Activated naive CD4-positive, alpha-beta T cell treated with anti-CD3 and anti-CD28 coated beads, Interleukin-2, amount 50 U/mL, for 72 hours (primary cell): ENCODE data around the gene DGCR6. TPM values are rescaled to one million over a fixed set of nuclear protein-coding genes. Genes with fewer than 3 reads are reported as not detected.
"Not testable (repeated sequence)": the region's sequence is repeated elsewhere in the genome, so short reads cannot be mapped to it uniquely, and the experiment has no call there.

Source experiments
- ATAC-seq, 2 donors: fragments of 150-1000 bp; cut with Tn5 transposase; 2 replicates each; pipeline ENCODE4 v1.10.0; 2021; ENCODE audit warnings: mild to moderate bottlenecking in 2 of 2, moderate library complexity in 2 of 2
- DNase-seq, 2 donors: peaks; one replicate each; pipeline ENCODE4 v3.0.0; 2021 to 2022; ENCODE audit warnings: low spot score in 2 of 2
- H3K27ac Mint-ChIP-seq, 2 donors: one replicate each; pipeline ENCODE4 v1.8.0; 2022; ENCODE audit warnings: mild to moderate bottlenecking in 2 of 2, mixed read lengths in 2 of 2
- H3K36me3 Mint-ChIP-seq, 2 donors: one replicate each; pipeline ENCODE4 v1.8.0; 2022; ENCODE audit warnings: mixed read lengths in 2 of 2
- H3K9me3 Mint-ChIP-seq, 2 donors: one replicate each; pipeline ENCODE4 v1.8.0; 2022; ENCODE audit warnings: mixed read lengths in 2 of 2
- total RNA-seq, 2 donors: library from RNA; stranded (reverse); gene quantifications; one replicate each; pipeline ENCODE4 v1.2.3, GENCODE V29; 2022

Gene DGCR6
- total RNA-seq, 2 donors from 2014 or later = 1.1 to 1.5 TPM

DNA sequence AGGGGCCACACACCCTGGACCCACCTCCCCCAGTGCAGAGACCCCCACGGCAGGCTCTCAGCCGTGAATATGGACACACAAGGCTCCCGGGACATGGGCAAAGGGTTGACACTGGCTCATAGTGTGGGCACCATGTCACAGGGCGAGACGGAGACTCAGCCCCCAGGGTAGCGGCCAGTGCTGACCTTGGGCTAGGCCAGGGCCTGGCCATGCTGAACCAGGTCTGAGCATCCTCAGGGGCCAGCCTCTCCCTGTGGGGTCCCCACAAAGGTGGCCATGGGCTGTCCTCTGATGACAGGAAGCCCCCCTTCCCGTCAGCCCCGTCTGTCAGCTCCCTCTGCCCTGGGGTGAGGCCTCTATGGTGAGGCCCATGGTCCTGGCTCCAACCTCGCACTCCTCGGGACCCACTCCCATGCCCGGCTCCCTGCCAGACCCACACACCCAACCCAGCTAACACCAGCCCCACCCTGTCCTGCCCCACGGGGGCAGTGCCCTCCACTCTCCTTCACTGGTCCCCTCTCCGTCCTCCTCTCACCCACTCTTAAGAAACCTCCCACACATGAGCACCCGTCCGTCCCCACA, 49.0 kb downstream of the DGCR6 start:
- DNase-seq (peak in 1 of 2 donors; percentile 51), ATAC-seq (no peak)
- H3K36me3 Mint-ChIP-seq = no peaks in the 10 kb centered on the region
- H3K9me3 Mint-ChIP-seq = no peaks in the 10 kb centered on the region
- no peak overlapping the region for H3K27ac Mint-ChIP-seq

DNA sequence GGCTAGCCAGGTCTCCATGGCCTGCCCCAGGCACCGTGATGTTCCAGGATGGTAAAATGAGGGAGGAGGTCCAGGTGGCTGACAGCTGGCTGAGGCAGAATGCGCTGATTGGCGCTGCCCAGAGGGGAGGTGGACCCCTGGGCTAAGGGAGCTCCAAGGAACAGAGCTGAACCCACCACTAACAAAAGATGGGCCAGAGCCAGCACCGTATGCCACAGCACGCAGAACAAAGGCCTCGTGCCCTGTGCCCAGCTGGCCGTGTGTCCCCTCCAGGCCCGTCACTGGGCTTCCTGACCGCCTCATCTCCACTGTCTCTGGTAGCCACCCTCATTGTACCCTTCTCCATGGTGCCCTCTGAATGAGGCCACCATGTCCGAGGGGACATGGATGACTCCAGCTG, 49.6 kb downstream of the DGCR6 start:
- H3K36me3 Mint-ChIP-seq = no peaks in the 10 kb centered on the region

DNA sequence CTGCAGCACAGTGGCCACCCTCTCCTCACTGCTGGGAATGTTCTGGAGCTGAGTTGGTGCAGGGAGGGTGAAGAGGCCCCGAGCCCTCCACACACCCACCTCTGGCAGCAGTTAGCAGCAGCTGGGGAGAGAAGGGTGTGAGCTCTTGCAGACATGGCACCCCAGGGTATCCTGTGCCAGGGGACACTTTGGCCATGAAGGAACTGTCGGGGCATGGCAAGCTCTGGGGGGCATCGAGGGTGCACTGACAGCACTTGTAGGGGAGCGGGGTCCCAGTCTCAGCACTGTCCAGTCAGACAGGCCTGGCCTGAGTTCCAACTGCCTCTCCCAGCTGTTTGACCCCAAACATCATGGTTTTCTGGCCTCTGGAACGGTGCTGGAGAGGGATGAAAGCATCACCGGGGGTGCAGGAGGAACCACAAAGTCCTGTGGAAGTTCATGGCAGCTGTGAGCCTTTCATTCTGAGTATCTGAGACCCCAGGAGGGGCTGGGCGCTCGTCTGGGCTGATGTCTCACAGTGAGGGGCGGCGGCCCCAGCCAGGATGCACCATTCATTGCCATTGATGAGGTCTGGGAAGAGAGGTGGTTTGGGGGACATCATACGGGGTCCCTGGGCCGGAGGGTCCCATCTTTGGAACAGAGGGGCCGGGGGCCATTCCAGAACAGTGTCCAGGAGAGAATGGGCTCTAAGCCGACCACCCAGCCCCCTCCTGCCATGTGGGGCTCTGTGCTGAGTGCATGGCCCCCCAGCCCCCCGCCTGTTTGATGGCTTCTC, 50.2 kb downstream of the DGCR6 start:
- not testable (repeated sequence) for H3K36me3 Mint-ChIP-seq, ATAC-seq, H3K27ac Mint-ChIP-seq, H3K9me3 Mint-ChIP-seq
- DNase-seq = peak in 1 of 2 donors; percentile 50

More for the DNA sequence above, 49.6 kb downstream of the DGCR6 start:
- ATAC-seq (no peak), DNase-seq (peak in 1 of 2 donors; percentile 50)
- Mint-ChIP-seq H3K9me3 (no peaks in the 10 kb centered on the region), H3K27ac (no peak overlapping the region)

DNA sequence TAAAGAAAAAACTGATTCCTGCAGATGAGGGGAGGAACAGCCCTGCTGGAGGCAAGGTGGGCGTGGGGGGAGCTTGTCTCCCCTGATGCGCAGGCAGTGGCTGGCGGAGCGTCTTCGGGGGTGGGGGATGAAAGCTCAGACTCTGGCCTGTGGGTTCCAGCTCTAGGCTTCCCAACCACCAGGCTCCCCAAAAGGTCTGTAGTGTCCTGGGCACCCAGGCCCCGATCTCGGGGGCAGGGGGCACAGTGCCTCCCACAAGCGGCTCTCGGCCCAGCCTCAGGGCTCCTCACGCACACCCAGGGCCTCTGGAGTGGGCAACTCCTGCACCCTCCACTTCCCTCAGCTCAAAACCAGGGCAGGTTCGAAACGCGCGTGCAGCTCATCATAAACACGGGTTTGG, 50.8 kb downstream of the DGCR6 start:
- not testable (repeated sequence) for H3K36me3 Mint-ChIP-seq, H3K9me3 Mint-ChIP-seq, H3K27ac Mint-ChIP-seq, ATAC-seq
- DNase-seq = peak in 1 of 2 donors; percentile 26

DNA sequence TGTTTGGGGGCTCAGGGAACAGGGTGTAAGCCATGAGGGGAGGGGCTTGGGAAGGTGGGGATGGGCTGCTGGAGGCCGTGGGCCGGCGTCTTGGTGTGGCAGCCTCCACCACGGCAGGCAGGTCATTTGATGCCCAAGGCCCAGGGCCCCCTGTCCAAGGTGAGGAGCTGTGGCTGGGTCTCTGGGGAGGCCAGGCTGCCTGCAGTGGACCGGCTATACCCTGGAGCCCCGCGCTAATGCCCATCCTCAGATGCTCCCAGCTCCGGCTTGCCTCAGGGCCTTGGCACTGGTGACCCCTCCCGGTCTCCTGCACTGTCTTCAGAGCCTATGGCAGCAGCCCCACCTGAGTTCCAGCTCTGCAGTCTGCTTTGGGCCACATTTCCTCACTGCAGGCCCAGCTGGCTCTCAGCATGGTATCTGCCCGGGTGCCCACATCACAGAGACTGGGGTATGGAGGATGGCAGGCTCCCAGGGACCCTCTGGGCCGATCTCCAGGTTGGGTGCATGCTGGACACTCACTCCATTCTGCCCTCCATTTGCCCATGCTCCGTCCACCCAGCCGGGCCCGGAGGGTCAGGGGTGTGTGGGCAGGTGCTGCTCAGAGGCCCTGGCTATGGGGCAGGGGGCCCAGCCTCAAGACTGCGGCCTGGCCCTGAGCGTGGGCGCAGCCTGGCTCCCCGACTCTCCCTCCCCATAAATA, 51.7 kb downstream of the DGCR6 start:
- not testable (repeated sequence) for H3K27ac Mint-ChIP-seq, ATAC-seq

DNA sequence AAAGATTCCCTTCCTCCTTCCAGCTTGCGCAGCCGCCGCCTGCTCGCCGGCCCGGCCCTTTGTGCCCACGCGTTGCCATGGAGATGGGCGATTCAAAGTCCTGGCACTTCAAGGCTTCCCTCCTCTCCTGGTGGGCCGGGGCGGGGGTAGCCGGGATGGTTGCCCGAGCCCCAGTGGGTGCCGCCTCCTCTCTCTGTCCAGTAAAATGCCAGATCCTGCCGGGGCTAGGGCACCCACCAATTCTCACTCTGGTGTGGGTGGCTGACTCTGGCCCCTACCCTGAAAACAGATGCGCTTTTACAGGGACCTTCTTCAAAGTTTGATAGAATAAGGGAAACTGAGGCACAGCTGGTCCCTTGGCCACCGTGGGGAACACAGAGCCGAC, 52.2 kb downstream of the DGCR6 start:
- not testable (repeated sequence) for DNase-seq, H3K36me3 Mint-ChIP-seq, ATAC-seq, H3K27ac Mint-ChIP-seq, H3K9me3 Mint-ChIP-seq

More for the DNA sequence above, 51.7 kb downstream of the DGCR6 start:
- not testable (repeated sequence) for H3K9me3 Mint-ChIP-seq, H3K36me3 Mint-ChIP-seq
- DNase-seq = peak in 1 of 2 donors; percentile 53

DNA sequence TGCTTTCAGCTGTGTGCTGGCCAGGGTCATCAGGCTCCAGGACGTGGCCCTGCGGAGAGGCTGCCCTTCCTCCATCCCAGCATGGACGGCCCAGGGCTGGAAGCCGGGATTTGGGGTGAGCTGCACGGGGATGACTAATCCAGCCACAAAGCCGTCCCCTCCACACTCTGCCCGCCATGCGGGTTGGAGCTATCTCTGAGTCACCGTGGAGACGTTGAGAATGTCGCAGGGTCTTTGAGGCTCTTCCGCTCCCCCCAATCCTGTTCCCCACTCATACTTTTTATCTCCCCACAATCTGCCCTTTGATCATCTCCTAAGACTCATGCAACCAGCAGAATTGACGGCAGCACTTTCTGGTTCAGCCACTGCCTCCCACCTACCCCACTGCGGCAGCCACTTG, 52.6 kb downstream of the DGCR6 start:
- H3K27ac Mint-ChIP-seq, H3K36me3 Mint-ChIP-seq, H3K9me3 Mint-ChIP-seq: not testable (repeated sequence)
- peak in 1 of 2 donors; percentile 56 for DNase-seq
- ATAC-seq = peak in 1 of 2 donors; percentile 73

DNA sequence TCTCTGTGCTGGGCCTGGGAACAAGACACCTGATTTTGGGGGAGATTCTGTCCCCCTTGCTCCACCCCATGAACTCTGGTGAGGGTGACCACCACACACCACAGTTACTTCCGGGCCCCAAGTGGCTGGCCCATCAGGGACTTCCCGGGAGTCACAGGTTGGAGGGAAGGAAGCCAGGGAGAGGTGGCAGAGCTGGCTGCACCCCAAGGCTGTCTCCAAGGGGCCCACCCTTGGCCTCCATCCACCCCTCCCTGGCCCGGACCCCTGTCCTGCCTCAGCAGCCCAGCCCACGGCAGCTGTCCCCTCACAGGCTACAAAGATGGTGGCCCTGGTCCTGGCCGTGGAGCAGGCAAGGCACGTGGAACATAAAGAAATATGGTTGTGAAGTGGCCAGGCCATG, 53.1 kb downstream of the DGCR6 start:
- H3K9me3 Mint-ChIP-seq, H3K36me3 Mint-ChIP-seq, ATAC-seq, H3K27ac Mint-ChIP-seq: not testable (repeated sequence)
- DNase-seq = peak in 1 of 2 donors; percentile 52

DNA sequence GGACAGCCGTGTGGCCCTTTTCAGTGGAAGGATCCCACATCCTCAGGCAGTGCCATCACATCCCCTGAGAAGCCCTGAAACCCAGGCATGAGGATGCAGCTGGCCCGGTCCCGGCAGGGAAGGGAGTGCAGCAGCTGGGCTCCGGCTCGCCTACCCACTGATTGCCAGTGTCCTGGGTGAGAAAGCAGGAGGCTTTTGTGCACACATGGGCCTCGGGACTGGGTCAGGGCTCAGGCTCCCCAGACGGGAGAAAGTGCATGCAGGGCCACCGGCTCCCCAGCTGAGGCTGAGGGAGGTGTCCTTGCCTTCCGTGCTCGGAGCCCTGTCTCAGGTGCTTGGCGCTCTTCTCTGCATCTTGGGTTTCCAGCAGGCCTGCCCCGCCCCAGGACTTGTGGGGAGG, 53.6 kb downstream of the DGCR6 start:
- H3K9me3 Mint-ChIP-seq, H3K36me3 Mint-ChIP-seq, H3K27ac Mint-ChIP-seq, ATAC-seq: not testable (repeated sequence)
- DNase-seq = peak in 1 of 2 donors; percentile 52

DNA sequence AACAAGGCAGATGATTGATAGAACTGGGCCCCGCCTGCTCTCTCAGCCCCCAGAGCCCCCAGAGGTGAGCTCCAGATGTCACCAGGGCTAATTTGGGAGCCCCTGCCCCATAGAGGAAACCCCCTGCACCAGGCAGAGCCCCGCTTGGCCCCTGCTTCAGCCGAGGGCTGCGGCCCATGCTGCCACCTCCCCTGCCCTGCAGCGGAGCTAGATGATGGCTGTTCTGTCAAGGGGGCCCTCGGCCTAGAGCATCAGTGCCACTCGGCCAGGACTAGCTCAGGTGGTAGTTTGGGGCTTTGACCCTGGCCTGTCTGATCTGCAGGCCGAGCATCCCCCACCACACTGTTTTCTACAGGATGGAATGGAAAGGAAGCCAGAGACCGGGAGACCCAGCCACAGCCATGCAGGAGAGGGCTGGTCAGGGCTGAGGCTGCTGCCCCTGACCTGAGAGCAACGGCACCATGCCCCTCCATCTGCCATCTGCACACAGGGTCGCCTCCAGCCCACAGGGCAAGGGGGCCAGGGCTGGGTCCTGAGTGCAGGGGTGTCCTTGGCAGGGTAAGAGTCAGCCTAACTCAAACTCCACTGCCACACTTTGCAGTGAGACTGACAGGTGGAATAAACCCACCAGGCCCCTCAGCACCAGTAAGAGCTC, 54.2 kb downstream of the DGCR6 start:
- DNase-seq = peak in 1 of 2 donors; percentile 37
- not testable (repeated sequence) for ATAC-seq, H3K9me3 Mint-ChIP-seq, H3K36me3 Mint-ChIP-seq, H3K27ac Mint-ChIP-seq

DNA sequence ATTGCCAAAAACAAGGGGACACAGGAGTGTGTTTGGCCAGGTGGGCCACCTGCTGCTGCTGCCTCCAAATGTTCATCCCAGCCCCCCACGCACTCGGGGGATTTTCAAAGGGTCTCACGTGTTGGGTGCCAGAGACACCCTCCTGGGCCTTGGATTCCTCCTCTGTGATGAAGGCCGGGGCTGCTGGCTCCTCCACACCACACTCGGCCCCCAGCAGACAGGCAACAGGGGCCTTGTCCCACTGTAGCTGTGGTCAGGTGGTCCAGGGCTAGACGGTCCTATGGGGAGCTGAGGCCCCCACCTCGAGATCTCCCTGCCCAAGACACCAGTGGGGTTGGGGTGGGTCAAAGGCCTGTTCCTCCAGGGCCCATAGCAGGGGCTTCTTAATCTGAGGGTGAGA, 55.1 kb downstream of the DGCR6 start:
- peak overlapping the region in 1 of 2 donors; percentile 29 for H3K27ac Mint-ChIP-seq
- not testable (repeated sequence) for ATAC-seq

More for the DNA sequence above, 55.1 kb downstream of the DGCR6 start:
- peak in 1 of 2 donors; percentile 28 for DNase-seq
- H3K9me3 Mint-ChIP-seq, H3K36me3 Mint-ChIP-seq: not testable (repeated sequence)

Other genes starting within 250 kb of the DGCR6 start
- under 1 TPM in 1 of 2 donors, not detected in 1; 0.45 TPM for gene PRODH, start 30.0 kb downstream of the DGCR6 start, total RNA-seq
- 10 to 100 TPM in 1 of 2 donors, 1 to 10 TPM in 1; 9.5 to 23.6 TPM for gene DGCR2, start 216.1 kb downstream of the DGCR6 start, total RNA-seq
- gene TSSK2, start 225.0 kb downstream of the DGCR6 start, total RNA-seq = not detected
- gene ESS2, start 238.3 kb downstream of the DGCR6 start, total RNA-seq = 10 to 100 TPM; 16.5 to 21.5 TPM
- gene GSC2, start 244.0 kb downstream of the DGCR6 start, total RNA-seq = not detected